ENCODE data around the gene ZNF521.

ZNF521 gene

DNA sequence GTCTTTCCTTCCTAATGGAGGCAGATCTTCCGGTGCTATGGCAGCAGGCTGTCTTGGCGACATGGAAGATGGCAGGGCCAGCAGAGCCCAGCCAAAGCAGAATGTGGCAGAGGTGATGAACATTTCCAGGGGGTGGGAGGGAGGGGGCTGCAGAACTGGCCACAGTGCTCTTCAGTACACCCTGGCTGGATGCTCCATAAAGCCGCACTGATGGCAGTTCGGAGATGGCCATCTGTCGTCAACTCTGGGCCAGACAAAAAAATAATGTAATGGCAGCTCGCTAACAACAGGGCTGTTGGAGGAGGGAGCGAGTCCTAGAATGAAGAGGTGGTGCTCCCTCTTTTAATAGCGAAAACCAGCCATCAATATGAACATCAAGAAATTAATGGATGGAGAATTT, 271.0 kb downstream of the ZNF521 start:
- DNase-seq: no peak
- Histone ChIP-seq H3K27ac (no peak overlapping the region), H3K27me3 (ENCODE audit: insufficient read depth, low read depth, severe bottlenecking) (peaks cover 7% of the 10 kb centered on the region), H3K9me3 (ENCODE audit: severe bottlenecking) (no peaks in the 10 kb centered on the region), H3K4me3 (ENCODE audit: low read depth, low read length) (no peak overlapping the region), H3K36me3 (no peaks in the 10 kb centered on the region)
- TF ChIP-seq, protein P1, sequence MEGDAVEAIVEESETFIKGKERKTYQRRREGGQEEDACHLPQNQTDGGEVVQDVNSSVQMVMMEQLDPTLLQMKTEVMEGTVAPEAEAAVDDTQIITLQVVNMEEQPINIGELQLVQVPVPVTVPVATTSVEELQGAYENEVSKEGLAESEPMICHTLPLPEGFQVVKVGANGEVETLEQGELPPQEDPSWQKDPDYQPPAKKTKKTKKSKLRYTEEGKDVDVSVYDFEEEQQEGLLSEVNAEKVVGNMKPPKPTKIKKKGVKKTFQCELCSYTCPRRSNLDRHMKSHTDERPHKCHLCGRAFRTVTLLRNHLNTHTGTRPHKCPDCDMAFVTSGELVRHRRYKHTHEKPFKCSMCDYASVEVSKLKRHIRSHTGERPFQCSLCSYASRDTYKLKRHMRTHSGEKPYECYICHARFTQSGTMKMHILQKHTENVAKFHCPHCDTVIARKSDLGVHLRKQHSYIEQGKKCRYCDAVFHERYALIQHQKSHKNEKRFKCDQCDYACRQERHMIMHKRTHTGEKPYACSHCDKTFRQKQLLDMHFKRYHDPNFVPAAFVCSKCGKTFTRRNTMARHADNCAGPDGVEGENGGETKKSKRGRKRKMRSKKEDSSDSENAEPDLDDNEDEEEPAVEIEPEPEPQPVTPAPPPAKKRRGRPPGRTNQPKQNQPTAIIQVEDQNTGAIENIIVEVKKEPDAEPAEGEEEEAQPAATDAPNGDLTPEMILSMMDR (IDR thresholded peaks at IDR 0.05; ENCODE audit: low read depth, low read length): no peak

GRCh38 chr18:25080211-25080610, 271.8 kb downstream of the ZNF521 start:
- Histone ChIP-seq H3K27ac (no peak overlapping the region), H3K9me3 (ENCODE audit: severe bottlenecking) (no peaks in the 10 kb centered on the region), H3K36me3 (no peaks in the 10 kb centered on the region), H3K27me3 (ENCODE audit: insufficient read depth, low read depth, severe bottlenecking) (peaks cover 7% of the 10 kb centered on the region), H3K4me3 (ENCODE audit: low read depth, low read length) (no peak overlapping the region)
- TF ChIP-seq, protein P1 (IDR thresholded peaks at IDR 0.05; ENCODE audit: low read depth, low read length): no peak
- DNase-seq: no peak

GRCh38 chr18:25077944-25078723, 273.8 kb downstream of the ZNF521 start:
- Histone ChIP-seq H3K9me3 (ENCODE audit: severe bottlenecking) (no peaks in the 10 kb centered on the region), H3K27ac (no peak overlapping the region), H3K27me3 (ENCODE audit: insufficient read depth, low read depth, severe bottlenecking) (peaks cover 7% of the 10 kb centered on the region), H3K36me3 (no peaks in the 10 kb centered on the region), H3K4me3 (ENCODE audit: low read depth, low read length) (no peak overlapping the region)
- TF ChIP-seq, protein P1 (IDR thresholded peaks at IDR 0.05; ENCODE audit: low read depth, low read length): no peak
- no peak for DNase-seq

- H3K27me3 ChIP-seq (ENCODE audit: insufficient read depth, low read depth, severe bottlenecking): peaks cover 7% of the 10 kb centered on the region
- TF ChIP-seq, protein P1 (IDR thresholded peaks at IDR 0.05; ENCODE audit: low read depth, low read length): no peak
- H3K27ac ChIP-seq: no peak overlapping the region
- H3K4me3 ChIP-seq (ENCODE audit: low read depth, low read length): no peak overlapping the region
- DNase-seq: no peak
- H3K9me3 ChIP-seq (ENCODE audit: severe bottlenecking): no peaks in the 10 kb centered on the region
- H3K36me3 ChIP-seq: no peaks in the 10 kb centered on the region
Measured at GRCh38 chr18:25077038-25077943, 274.7 kb downstream of the ZNF521 start.

- TF ChIP-seq, protein P1 (IDR thresholded peaks at IDR 0.05; ENCODE audit: low read depth, low read length): no peak
- DNase-seq: no peak
- Histone ChIP-seq H3K36me3 (no peaks in the 10 kb centered on the region), H3K9me3 (ENCODE audit: severe bottlenecking) (no peaks in the 10 kb centered on the region), H3K27me3 (ENCODE audit: insufficient read depth, low read depth, severe bottlenecking) (peaks cover 7% of the 10 kb centered on the region), H3K27ac (no peak overlapping the region), H3K4me3 (ENCODE audit: low read depth, low read length) (no peak overlapping the region)
Measured at GRCh38 chr18:25075783-25076182, 276.2 kb downstream of the ZNF521 start.
